ENCODE results near the gene NNMT. TPM values are rescaled to one million over a fixed set of nuclear protein-coding genes. Genes with fewer than 3 reads are reported as not detected.

Gene NNMT
- polyA plus RNA-seq, 1 donor (not counting 4 experiments of a cell fraction or from before 2014, with no cell fraction given) = 0.13 TPM

GRCh38 chr11:114272311-114272710, 23.9 kb upstream of the NNMT start:
- Histone ChIP-seq H3K4me2 (ENCODE audit: control insufficient read depth, extremely low read depth, insufficient read depth, low read depth, low read length) (no peak overlapping the region), H3K9me3 (ENCODE audit: control insufficient read depth, low read depth, low read length) (no peaks in the 10 kb centered on the region), H3K9me1 (ENCODE audit: control insufficient read depth, extremely low read depth, insufficient read depth, low read length) (no peaks in the 10 kb centered on the region), H4K20me1 (ENCODE audit: control insufficient read depth, extremely low read depth, insufficient read depth, low read length) (no peaks in the 10 kb centered on the region), H3K27ac (ENCODE audit: control insufficient read depth, insufficient read depth, low read length) (no peak overlapping the region), H3K9ac (ENCODE audit: control insufficient read depth, extremely low read depth, insufficient read depth, low read length) (no peak overlapping the region), H3K4me3 (ENCODE audit: control insufficient read depth in 2 of 3, extremely low read depth in 1 of 3, insufficient read depth in 2 of 3, low read depth in 1 of 3, low read length in 3 of 3) (no peak overlapping the region), H2AFZ (ENCODE audit: control insufficient read depth, low read length) (no peak overlapping the region), H3K4me1 (ENCODE audit: control insufficient read depth, extremely low read depth, insufficient read depth, low read length) (no peaks in the 10 kb centered on the region), H3K79me2 (ENCODE audit: control insufficient read depth, insufficient read depth, low read length) (no peaks in the 10 kb centered on the region), H3K36me3 (ENCODE audit: control insufficient read depth in 2 of 2, extremely low read depth in 1 of 2, insufficient read depth in 2 of 2, low read length in 2 of 2) (no peaks in the 10 kb centered on the region), H3K27me3 (ENCODE audit: control insufficient read depth, extremely low read depth, insufficient read depth, low read length) (no peaks in the 10 kb centered on the region)
- TF ChIP-seq CTCF (optimal IDR thresholded peaks at IDR 0.05 in 1 of 3, IDR thresholded peaks at IDR 0.05 in 1 of 3, conservative IDR thresholded peaks at IDR 0.05 in 1 of 3; ENCODE audit: extremely low read depth in 1 of 3, insufficient read depth in 2 of 3, low read length in 3 of 3) (no peak), EZH2 (IDR thresholded peaks at IDR 0.05; ENCODE audit: low read length) (no peak)
- DNase-seq (ENCODE audit: low read depth, low spot score) = no peak
- dilution Hi-C loops (cut with MboI; ENCODE audit: extremely low pct_ligation_motif_present, low sequenced_read_pairs) = loop anchor here (25.0 kb wide), 1 partner anchor 235 kb away; no protein-coding TSS in a partner anchor
- no peak for FAIRE-seq

GRCh38 chr11:114273071-114273470, 23.1 kb upstream of the NNMT start:
- no peaks in the 10 kb centered on the region for H4K20me1 ChIP-seq (ENCODE audit: control insufficient read depth, extremely low read depth, insufficient read depth, low read length)
- no peak for FAIRE-seq
- H3K4me3 ChIP-seq (ENCODE audit: control insufficient read depth in 2 of 3, extremely low read depth in 1 of 3, insufficient read depth in 2 of 3, low read depth in 1 of 3, low read length in 3 of 3) = no peak overlapping the region
- no peak for TF ChIP-seq EZH2 (IDR thresholded peaks at IDR 0.05; ENCODE audit: low read length)
- TF ChIP-seq CTCF (optimal IDR thresholded peaks at IDR 0.05 in 1 of 3, IDR thresholded peaks at IDR 0.05 in 1 of 3, conservative IDR thresholded peaks at IDR 0.05 in 1 of 3; ENCODE audit: extremely low read depth in 1 of 3, insufficient read depth in 2 of 3, low read length in 3 of 3) = no peak
- dilution Hi-C loops (cut with MboI; ENCODE audit: extremely low pct_ligation_motif_present, low sequenced_read_pairs) = loop anchor here (25.0 kb wide), 1 partner anchor 236 kb away; no protein-coding TSS in a partner anchor
- H3K36me3 ChIP-seq (ENCODE audit: control insufficient read depth in 2 of 2, extremely low read depth in 1 of 2, insufficient read depth in 2 of 2, low read length in 2 of 2) = no peaks in the 10 kb centered on the region
- no peaks in the 10 kb centered on the region for H3K4me1 ChIP-seq (ENCODE audit: control insufficient read depth, extremely low read depth, insufficient read depth, low read length)
- H3K9me3 ChIP-seq (ENCODE audit: control insufficient read depth, low read depth, low read length) = no peaks in the 10 kb centered on the region
- no peaks in the 10 kb centered on the region for H3K27me3 ChIP-seq (ENCODE audit: control insufficient read depth, extremely low read depth, insufficient read depth, low read length)
- H3K27ac ChIP-seq (ENCODE audit: control insufficient read depth, insufficient read depth, low read length) = no peak overlapping the region
- no peaks in the 10 kb centered on the region for H3K9me1 ChIP-seq (ENCODE audit: control insufficient read depth, extremely low read depth, insufficient read depth, low read length)
- H3K9ac ChIP-seq (ENCODE audit: control insufficient read depth, extremely low read depth, insufficient read depth, low read length) = no peak overlapping the region
- no peak for DNase-seq (ENCODE audit: low read depth, low spot score)
- H2AFZ ChIP-seq (ENCODE audit: control insufficient read depth, low read length) = no peak overlapping the region
- no peak overlapping the region for H3K4me2 ChIP-seq (ENCODE audit: control insufficient read depth, extremely low read depth, insufficient read depth, low read depth, low read length)
- no peaks in the 10 kb centered on the region for H3K79me2 ChIP-seq (ENCODE audit: control insufficient read depth, insufficient read depth, low read length)

Data from keratinocyte (primary cell).